ENCODE results near the gene RAPGEF5.

Gene RAPGEF5

GRCh38 chr7:22151901-22152300, 205.1 kb downstream of the RAPGEF5 start:
- no peak for DNase-seq (ENCODE audit: low read depth)

GRCh38 chr7:22150221-22150620, 206.7 kb downstream of the RAPGEF5 start:
- no peak for DNase-seq (ENCODE audit: low read depth)

GRCh38 chr7:22147868-22148267, 209.1 kb downstream of the RAPGEF5 start:
- no peak for DNase-seq (ENCODE audit: low read depth)

- DNase-seq (ENCODE audit: low read depth) = no peak
Observed at GRCh38 chr7:22146961-22147512, 209.9 kb downstream of the RAPGEF5 start.

- no peak for DNase-seq (ENCODE audit: low read depth)
Observed at GRCh38 chr7:22144950-22145349, 212.0 kb downstream of the RAPGEF5 start.

- no peak for DNase-seq (ENCODE audit: low read depth)
Observed at GRCh38 chr7:22143491-22143890, 213.5 kb downstream of the RAPGEF5 start.

- no peak for DNase-seq (ENCODE audit: low read depth)
Observed at GRCh38 chr7:22142572-22142971, 214.4 kb downstream of the RAPGEF5 start.

GRCh38 chr7:22141355-22141754, 215.6 kb downstream of the RAPGEF5 start:
- DNase-seq (ENCODE audit: low read depth) = no peak

- no peak for DNase-seq (ENCODE audit: low read depth)
Observed at GRCh38 chr7:22140578-22140977, 216.4 kb downstream of the RAPGEF5 start.

GRCh38 chr7:22138886-22139285, 218.1 kb downstream of the RAPGEF5 start:
- no peak for DNase-seq (ENCODE audit: low read depth)

GRCh38 chr7:22138106-22138505, 218.8 kb downstream of the RAPGEF5 start:
- DNase-seq (ENCODE audit: low read depth) = no peak

GRCh38 chr7:22137466-22137865, 219.5 kb downstream of the RAPGEF5 start:
- DNase-seq (ENCODE audit: low read depth) = no peak

- DNase-seq (ENCODE audit: low read depth) = no peak
Observed at GRCh38 chr7:22137026-22137425, 219.9 kb downstream of the RAPGEF5 start.

GRCh38 chr7:22129819-22130580, 227.0 kb downstream of the RAPGEF5 start:
- no peak for DNase-seq (ENCODE audit: low read depth)

- no peak for DNase-seq (ENCODE audit: low read depth)
Observed at GRCh38 chr7:22129166-22129565, 227.8 kb downstream of the RAPGEF5 start.

GRCh38 chr7:22128528-22128920, 228.4 kb downstream of the RAPGEF5 start:
- DNase-seq (ENCODE audit: low read depth) = no peak

- DNase-seq (ENCODE audit: low read depth) = no peak
Observed at GRCh38 chr7:22127835-22128527, 229.0 kb downstream of the RAPGEF5 start.

GRCh38 chr7:22125436-22125835, 231.5 kb downstream of the RAPGEF5 start:
- DNase-seq (ENCODE audit: low read depth) = no peak

GRCh38 chr7:22124941-22125340, 232.0 kb downstream of the RAPGEF5 start:
- DNase-seq (ENCODE audit: low read depth) = no peak

- DNase-seq (ENCODE audit: low read depth) = no peak
Observed at GRCh38 chr7:22123139-22123538, 233.8 kb downstream of the RAPGEF5 start.

GRCh38 chr7:22121702-22122474, 235.1 kb downstream of the RAPGEF5 start:
- no peak for DNase-seq (ENCODE audit: low read depth)

GRCh38 chr7:22120391-22121053, 236.4 kb downstream of the RAPGEF5 start:
- DNase-seq (ENCODE audit: low read depth) = no peak
